ENCODE data around the gene INO80B.
"Not testable (repeated sequence)": the region's sequence is repeated elsewhere in the genome, so short reads cannot be mapped to it uniquely, and the experiment has no call there.

Gene INO80B

DNA sequence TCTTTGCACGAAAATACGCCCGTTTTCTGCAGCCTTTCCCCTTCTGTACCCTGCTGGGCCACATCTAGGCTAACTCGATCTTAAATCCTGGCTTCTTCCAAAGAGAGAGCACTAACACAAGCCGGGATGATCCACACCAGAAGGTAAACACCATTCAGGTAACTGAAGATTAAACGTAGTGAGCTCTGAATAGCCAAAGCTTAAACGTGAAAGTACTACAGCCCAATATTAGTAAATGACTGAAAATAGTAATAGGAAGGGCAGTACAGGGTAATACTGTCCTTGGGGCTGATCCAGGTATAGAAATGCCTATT is 18.0 kb downstream of the INO80B start:
- Histone ChIP-seq H3K27ac (ENCODE audit: low read length) (peak overlapping the region; percentile 95), H3K36me3 (ENCODE audit: control insufficient read depth, low read depth, low read length) (peaks cover 17% of the 10 kb centered on the region), H3K9me3 (ENCODE audit: control insufficient read depth, low read depth, low read length) (no peaks in the 10 kb centered on the region), H3K4me3 (ENCODE audit: low read length) (peak overlapping the region; percentile 99), H3K9ac (ENCODE audit: low read length) (peak overlapping the region; percentile 81), H3K4me1 (ENCODE audit: control insufficient read depth, low read depth, low read length) (peaks cover 4% of the 10 kb centered on the region), H3K27me3 (ENCODE audit: control insufficient read depth, insufficient read depth, low read length) (no peaks in the 10 kb centered on the region)

- H3K9ac ChIP-seq (ENCODE audit: low read length) = no peak overlapping the region
- peaks cover 17% of the 10 kb centered on the region for H3K36me3 ChIP-seq (ENCODE audit: control insufficient read depth, low read depth, low read length)
- no peaks in the 10 kb centered on the region for H3K9me3 ChIP-seq (ENCODE audit: control insufficient read depth, low read depth, low read length)
- H3K4me3 ChIP-seq (ENCODE audit: low read length) = no peak overlapping the region
- no peak overlapping the region for H3K27ac ChIP-seq (ENCODE audit: low read length)
- H3K4me1 ChIP-seq (ENCODE audit: control insufficient read depth, low read depth, low read length) = peaks cover 4% of the 10 kb centered on the region
- H3K27me3 ChIP-seq (ENCODE audit: control insufficient read depth, insufficient read depth, low read length) = no peaks in the 10 kb centered on the region
These were observed 19.6 kb downstream of the INO80B start for GRCh38 chr2:74474481-74474880.

DNA sequence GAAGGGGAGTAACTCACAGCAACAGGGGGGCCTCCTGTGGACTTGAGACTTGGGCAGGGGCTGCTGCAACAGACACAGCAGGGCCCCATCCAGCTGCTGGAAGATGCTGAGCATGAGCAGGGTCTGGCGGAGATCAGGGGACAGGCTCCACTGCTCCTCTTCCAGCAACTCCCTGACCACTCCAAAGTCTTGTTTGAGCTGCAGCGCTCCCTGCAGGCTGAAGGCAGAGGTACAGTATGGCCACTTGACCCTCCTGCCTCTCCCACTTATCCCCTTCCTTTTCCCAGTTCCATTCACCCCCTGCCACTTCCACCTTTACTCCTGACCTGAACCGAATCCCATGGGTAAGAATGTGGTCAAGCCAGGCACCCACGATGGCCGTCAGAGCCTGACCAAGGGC is 20.0 kb downstream of the INO80B start:
- Histone ChIP-seq H3K27me3 (ENCODE audit: control insufficient read depth, insufficient read depth, low read length) (no peaks in the 10 kb centered on the region), H3K36me3 (ENCODE audit: control insufficient read depth, low read depth, low read length) (peaks cover 18% of the 10 kb centered on the region), H3K9ac (ENCODE audit: low read length) (no peak overlapping the region), H3K27ac (ENCODE audit: low read length) (no peak overlapping the region), H3K9me3 (ENCODE audit: control insufficient read depth, low read depth, low read length) (no peaks in the 10 kb centered on the region), H3K4me1 (ENCODE audit: control insufficient read depth, low read depth, low read length) (peaks cover 4% of the 10 kb centered on the region), H3K4me3 (ENCODE audit: low read length) (no peak overlapping the region)

GRCh38 chr2:74481431-74481830 is 26.5 kb downstream of the INO80B start:
- no peaks in the 10 kb centered on the region for H3K9me3 ChIP-seq (ENCODE audit: control insufficient read depth, low read depth, low read length)
- H3K27ac ChIP-seq (ENCODE audit: low read length) = no peak overlapping the region

DNA sequence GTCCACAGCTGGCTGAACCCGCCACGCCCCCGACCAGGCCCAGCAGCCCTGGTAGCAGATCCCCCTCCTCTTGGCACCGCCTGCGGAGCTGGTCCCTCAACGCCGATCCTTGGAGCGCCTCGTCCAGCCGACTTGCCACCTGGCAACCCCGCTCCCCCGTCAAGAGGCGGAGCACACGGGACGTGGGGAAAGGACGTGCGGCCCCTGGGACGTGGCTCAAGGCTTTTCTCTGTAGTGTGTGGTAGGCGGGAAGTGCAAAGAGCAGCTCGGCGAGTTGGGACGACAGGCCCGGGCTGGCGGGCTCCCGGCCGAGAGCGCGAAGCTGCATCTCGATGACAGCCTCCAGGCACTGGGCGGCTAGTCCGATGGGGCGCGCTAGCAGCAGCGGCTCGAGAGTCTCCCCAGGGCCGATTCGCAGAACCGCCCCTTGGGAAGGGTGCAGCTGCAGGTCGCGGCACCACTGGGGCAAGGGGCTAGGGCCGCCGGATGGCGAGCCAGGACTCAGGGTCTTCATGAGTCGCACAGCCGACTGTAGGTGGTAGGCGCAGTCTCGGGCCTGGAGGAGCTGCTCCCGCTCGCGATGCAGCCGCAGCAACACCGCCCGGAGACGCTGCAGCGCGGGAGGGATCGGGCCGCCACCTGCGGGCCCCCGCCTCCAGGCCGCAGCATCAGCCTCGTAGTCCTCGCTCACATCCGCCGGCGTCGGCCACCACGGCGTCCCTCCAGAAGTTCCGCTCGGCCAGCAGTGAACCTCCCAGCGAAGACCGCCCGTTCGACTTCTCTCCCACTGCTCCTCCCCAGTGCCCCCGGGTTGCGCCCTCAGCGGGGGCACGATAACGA is 27.3 kb downstream of the INO80B start:
- peaks cover 14% of the 10 kb centered on the region for H3K36me3 ChIP-seq (ENCODE audit: control insufficient read depth, low read depth, low read length)
- peaks cover 3% of the 10 kb centered on the region for H3K4me1 ChIP-seq (ENCODE audit: control insufficient read depth, low read depth, low read length)
- H3K9ac ChIP-seq (ENCODE audit: low read length) = peak overlapping the region; percentile 79

More at GRCh38 chr2:74481431-74481830, 26.5 kb downstream of the INO80B start:
- peak overlapping the region; percentile 100 for H3K4me3 ChIP-seq (ENCODE audit: low read length)
- no peak overlapping the region for H3K9ac ChIP-seq (ENCODE audit: low read length)
- peaks cover 3% of the 10 kb centered on the region for H3K4me1 ChIP-seq (ENCODE audit: control insufficient read depth, low read depth, low read length)
- peaks cover 14% of the 10 kb centered on the region for H3K36me3 ChIP-seq (ENCODE audit: control insufficient read depth, low read depth, low read length)
- H3K27me3 ChIP-seq (ENCODE audit: control insufficient read depth, insufficient read depth, low read length) = no peaks in the 10 kb centered on the region

DNA sequence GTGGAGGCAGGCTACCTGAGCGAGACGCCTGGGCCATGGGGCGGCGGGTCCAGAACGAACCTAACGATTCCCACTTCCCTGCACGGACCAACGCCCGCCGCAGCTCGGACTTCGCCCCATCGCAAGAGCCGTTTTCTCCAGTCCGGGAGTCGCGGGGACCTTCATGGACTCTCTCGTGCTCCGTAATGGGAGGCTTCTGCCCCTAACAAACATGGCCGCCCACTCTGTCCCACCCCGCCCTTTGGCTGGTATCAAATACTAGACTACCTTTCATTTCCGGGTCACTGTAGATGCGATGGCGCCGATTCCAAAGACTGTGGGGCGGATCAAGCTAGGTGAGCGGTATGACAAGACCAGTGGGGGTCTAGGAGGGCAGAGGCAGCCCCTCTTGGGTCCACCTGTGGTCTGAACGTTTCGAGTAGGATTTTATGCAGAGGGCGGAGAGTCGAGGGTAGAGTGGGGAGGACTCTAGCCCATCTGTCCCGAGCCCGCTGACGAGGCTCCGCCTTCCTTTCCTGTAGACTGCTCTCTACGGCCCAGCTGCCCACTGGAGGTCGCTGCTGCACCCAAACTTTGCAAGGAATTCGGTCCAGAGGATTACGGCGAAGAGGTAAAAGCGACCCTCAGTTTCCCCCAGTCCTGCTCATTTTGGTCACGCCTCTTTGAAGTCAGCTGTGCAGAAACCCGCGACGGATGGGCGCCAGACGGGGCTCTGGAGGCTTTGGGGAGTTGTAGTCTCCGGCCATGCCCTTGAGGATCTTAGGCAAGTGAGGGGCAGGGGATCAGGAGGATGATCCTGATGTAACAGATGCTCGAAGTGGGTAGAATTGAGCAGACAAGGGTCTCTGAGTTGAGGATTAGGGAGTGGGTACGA is 28.2 kb downstream of the INO80B start, which contains the start of the genes CCDC142 and TTC31:
Gene CCDC142 (minus strand): TSS at position 198 of the 874 bp plus-strand sequence. CDS start 161 bp downstream, at position 37.
Gene TTC31 (plus strand): TSS at position 281 of the 874 bp plus-strand sequence. CDS start 15 bp downstream, at position 296.
- no peaks in the 10 kb centered on the region for H3K27me3 ChIP-seq (ENCODE audit: control insufficient read depth, insufficient read depth, low read length)

More for the DNA sequence above, 27.3 kb downstream of the INO80B start:
- peak overlapping the region; percentile 86 for H3K27ac ChIP-seq (ENCODE audit: low read length)
- no peaks in the 10 kb centered on the region for H3K9me3 ChIP-seq (ENCODE audit: control insufficient read depth, low read depth, low read length)
- H3K27me3 ChIP-seq (ENCODE audit: control insufficient read depth, insufficient read depth, low read length) = no peaks in the 10 kb centered on the region
- peak overlapping the region; percentile 100 for H3K4me3 ChIP-seq (ENCODE audit: low read length)

GRCh38 chr2:74483675-74484164 is 28.8 kb downstream of the INO80B start:
- not testable (repeated sequence) for H3K4me1 ChIP-seq (ENCODE audit: control insufficient read depth, low read depth, low read length); H3K9me3 ChIP-seq (ENCODE audit: control insufficient read depth, low read depth, low read length); H3K27ac ChIP-seq (ENCODE audit: low read length); H3K27me3 ChIP-seq (ENCODE audit: control insufficient read depth, insufficient read depth, low read length)
- H3K9ac ChIP-seq (ENCODE audit: low read length) = peak overlapping the region; percentile 79
- peaks cover 14% of the 10 kb centered on the region for H3K36me3 ChIP-seq (ENCODE audit: control insufficient read depth, low read depth, low read length)
- H3K4me3 ChIP-seq (ENCODE audit: low read length) = peak overlapping the region; percentile 100

More for the DNA sequence above, 28.2 kb downstream of the INO80B start, which contains the start of the genes CCDC142 and TTC31:
- peak within 1 kb of the TSS; percentile 86 for H3K27ac ChIP-seq (ENCODE audit: low read length)
- H3K9ac ChIP-seq (ENCODE audit: low read length) = peak within 1 kb of the TSS; percentile 79
- H3K4me3 ChIP-seq (ENCODE audit: low read length) = peak within 1 kb of the TSS; percentile 100
- H3K36me3 ChIP-seq (ENCODE audit: control insufficient read depth, low read depth, low read length) = peaks cover 14% of the 10 kb centered on the region
- peaks cover 3% of the 10 kb centered on the region for H3K4me1 ChIP-seq (ENCODE audit: control insufficient read depth, low read depth, low read length)
- no peaks in the 10 kb centered on the region for H3K9me3 ChIP-seq (ENCODE audit: control insufficient read depth, low read depth, low read length)

DNA sequence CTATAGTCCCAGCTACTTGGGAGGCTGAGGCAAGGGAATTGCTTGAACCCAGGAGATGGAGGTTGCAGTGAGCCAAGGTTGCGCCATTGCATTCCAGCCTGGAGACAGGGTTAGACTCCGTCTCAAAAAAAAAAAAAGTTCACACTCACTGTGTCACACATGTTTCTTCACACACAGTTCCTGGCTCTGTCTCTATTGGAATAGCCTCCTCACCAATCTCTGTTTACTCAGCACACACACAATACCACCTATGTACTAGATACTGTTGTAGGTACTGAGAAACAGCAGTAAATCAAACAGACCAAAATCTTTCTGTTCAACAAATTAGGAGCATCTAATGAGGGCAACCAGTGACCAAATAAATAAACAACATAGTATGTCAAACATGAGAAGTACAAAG is 31.3 kb downstream of the INO80B start:
- no peaks in the 10 kb centered on the region for H3K9me3 ChIP-seq (ENCODE audit: control insufficient read depth, low read depth, low read length)
- H3K27ac ChIP-seq (ENCODE audit: low read length) = no peak overlapping the region
- H3K9ac ChIP-seq (ENCODE audit: low read length) = no peak overlapping the region
- no peak overlapping the region for H3K4me3 ChIP-seq (ENCODE audit: low read length)
- H3K27me3 ChIP-seq (ENCODE audit: control insufficient read depth, insufficient read depth, low read length) = no peaks in the 10 kb centered on the region
- H3K4me1 ChIP-seq (ENCODE audit: control insufficient read depth, low read depth, low read length) = peaks cover 3% of the 10 kb centered on the region
- peaks cover 13% of the 10 kb centered on the region for H3K36me3 ChIP-seq (ENCODE audit: control insufficient read depth, low read depth, low read length)

DNA sequence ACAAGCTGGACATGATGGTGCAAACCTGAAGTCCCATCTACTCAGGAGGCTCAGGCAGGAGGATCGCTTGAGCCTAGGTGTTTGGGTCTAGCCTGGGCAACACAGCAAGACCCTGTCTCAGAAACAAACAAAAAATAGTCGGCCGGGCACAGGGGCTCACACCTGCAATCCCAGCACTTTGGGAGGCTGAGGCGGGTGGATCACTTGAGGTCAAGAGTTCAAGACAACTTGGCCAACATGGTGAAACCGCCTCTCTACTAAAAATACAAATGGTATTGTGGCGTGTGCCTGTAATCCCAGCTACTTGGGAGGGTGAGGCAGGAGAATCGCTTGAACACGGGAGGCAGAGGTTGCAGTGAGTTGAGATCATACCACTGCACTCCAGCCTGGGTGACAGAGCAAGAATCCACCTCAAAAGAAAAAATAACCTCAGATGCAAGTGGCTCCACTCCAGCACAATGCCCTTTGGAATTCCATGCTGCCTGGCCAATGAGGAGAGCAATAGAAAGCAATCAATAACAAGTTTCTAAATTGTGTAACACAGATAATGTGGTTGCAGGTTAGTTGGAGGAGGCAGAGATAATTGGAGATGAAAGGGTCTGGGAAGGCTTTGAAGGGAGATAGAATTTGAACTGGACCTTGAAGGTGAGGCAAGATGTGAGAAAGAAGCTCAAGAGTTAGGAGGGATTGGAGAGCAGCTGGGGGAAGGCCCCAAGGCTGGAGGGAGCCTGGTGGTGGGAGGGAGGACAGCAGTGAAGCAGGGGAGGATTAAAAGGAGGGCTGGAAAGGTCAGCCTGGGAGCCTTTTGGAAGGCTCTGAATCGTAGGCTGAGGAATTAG is 34.0 kb downstream of the INO80B start:
- Histone ChIP-seq H3K36me3 (ENCODE audit: control insufficient read depth, low read depth, low read length) (peaks cover 40% of the 10 kb centered on the region), H3K9ac (ENCODE audit: low read length) (no peak overlapping the region), H3K4me1 (ENCODE audit: control insufficient read depth, low read depth, low read length) (no peaks in the 10 kb centered on the region), H3K27ac (ENCODE audit: low read length) (no peak overlapping the region), H3K4me3 (ENCODE audit: low read length) (no peak overlapping the region), H3K27me3 (ENCODE audit: control insufficient read depth, insufficient read depth, low read length) (no peaks in the 10 kb centered on the region), H3K9me3 (ENCODE audit: control insufficient read depth, low read depth, low read length) (no peaks in the 10 kb centered on the region)

GRCh38 chr2:74489906-74490305 is 35.0 kb downstream of the INO80B start:
- Histone ChIP-seq H3K4me3 (ENCODE audit: low read length) (no peak overlapping the region), H3K9me3 (ENCODE audit: control insufficient read depth, low read depth, low read length) (no peaks in the 10 kb centered on the region), H3K36me3 (ENCODE audit: control insufficient read depth, low read depth, low read length) (peaks cover 40% of the 10 kb centered on the region), H3K27me3 (ENCODE audit: control insufficient read depth, insufficient read depth, low read length) (peaks cover under 1% of the 10 kb centered on the region), H3K27ac (ENCODE audit: low read length) (no peak overlapping the region), H3K4me1 (ENCODE audit: control insufficient read depth, low read depth, low read length) (no peaks in the 10 kb centered on the region), H3K9ac (ENCODE audit: low read length) (no peak overlapping the region)

Data from iPS-18a (cell line).